HG02970 (cell line): Measurements from ENCODE around the gene ZNF212.
A peak's percentile ranks its signal among the peaks of the same experiment; 100 is the strongest.

Experiments
- ATAC-seq: cut with Tn5 transposase; IDR thresholded peaks from one replicate; pipeline ENCODE4 v1.9.1; 2021; ENCODE audit warnings: mild to moderate bottlenecking, moderate library complexity, moderate number of reproducible peaks; ENCODE audit not compliant: unreplicated experiment, low FRiP score

Gene ZNF212

GRCh38 chr7:149239345-149240143 lies at the start of gene ZNF212:
ZNF212 (plus strand) TSS chr7:149239651; CDS start chr7:149239779, 128 bp downstream.
- ATAC-seq: peak; percentile 97

GRCh38 chr7:149191851-149192250 lies 47.6 kb upstream of the ZNF212 start:
- no peak for ATAC-seq

- ATAC-seq: no peak
These were observed 44.7 kb upstream of the ZNF212 start for GRCh38 chr7:149194799-149195179.

- peak; percentile 89 for ATAC-seq
These were observed 44.0 kb upstream of the ZNF212 start, which contains the start of gene ZNF282 for GRCh38 chr7:149195180-149196150. ZNF282 (plus strand) TSS chr7:149195546; CDS start chr7:149195590, 44 bp downstream.

- ATAC-seq: no peak
These were observed 43.2 kb upstream of the ZNF212 start for GRCh38 chr7:149196151-149196704.

- ATAC-seq: no peak
These were observed 42.7 kb upstream of the ZNF212 start for GRCh38 chr7:149196705-149197171.

- ATAC-seq: no peak
These were observed 41.8 kb upstream of the ZNF212 start for GRCh38 chr7:149197675-149198074.

- no peak for ATAC-seq
These were observed 41.2 kb upstream of the ZNF212 start for GRCh38 chr7:149198161-149198816.

- no peak for ATAC-seq
These were observed 40.0 kb upstream of the ZNF212 start for GRCh38 chr7:149199234-149199995.

- no peak for ATAC-seq
These were observed 36.6 kb upstream of the ZNF212 start for GRCh38 chr7:149202831-149203231.

GRCh38 chr7:149205690-149206381 lies 33.6 kb upstream of the ZNF212 start:
- ATAC-seq: no peak

- no peak for ATAC-seq
These were observed 32.0 kb upstream of the ZNF212 start for GRCh38 chr7:149207324-149208035.

- no peak for ATAC-seq
These were observed 29.8 kb upstream of the ZNF212 start for GRCh38 chr7:149209518-149210269.

GRCh38 chr7:149210551-149210950 lies 28.9 kb upstream of the ZNF212 start:
- ATAC-seq: no peak

GRCh38 chr7:149214020-149214720 lies 25.3 kb upstream of the ZNF212 start:
- no peak for ATAC-seq

GRCh38 chr7:149216402-149216801 lies 23.0 kb upstream of the ZNF212 start:
- ATAC-seq: no peak

- no peak for ATAC-seq
These were observed 21.9 kb upstream of the ZNF212 start for GRCh38 chr7:149217570-149217969.
